Esophagus (tissue), 2 donors: ENCODE measurements around the gene MFSD6. TPM values are rescaled to one million over a fixed set of nuclear protein-coding genes. Genes with fewer than 3 reads are reported as not detected.

Source experiments
- H3K27ac ChIP-seq, 2 donors: one replicate each; pipeline ENCODE4 v1.5.1; 2013; ENCODE audit warnings: low read depth in 2 of 2, mild to moderate bottlenecking in 2 of 2, inconsistent platforms in 1 of 2, low read length in 1 of 2, moderate library complexity in 1 of 2
- H3K27me3 ChIP-seq, 2 donors: one replicate each; pipeline ENCODE4 v1.6.1; 2013; ENCODE audit warnings: low read length in 2 of 2, control low read depth in 1 of 2, mild to moderate bottlenecking in 1 of 2; ENCODE audit not compliant: insufficient read depth in 2 of 2, control insufficient read depth in 1 of 2
- H3K36me3 ChIP-seq, 2 donors: one replicate each; pipeline ENCODE4 v1.6.1; 2013; ENCODE audit warnings: low read length in 1 of 2; ENCODE audit not compliant: control insufficient read depth in 2 of 2, insufficient read depth in 2 of 2
- H3K4me1 ChIP-seq, 2 donors: one replicate each; pipeline ENCODE4 v1.6.1; 2013; ENCODE audit warnings: low read length in 1 of 2; ENCODE audit not compliant: control insufficient read depth in 2 of 2, insufficient read depth in 2 of 2
- H3K4me3 ChIP-seq, 2 donors: one replicate each; pipeline ENCODE4 v1.5.1; 2013; ENCODE audit warnings: low read length in 2 of 2, mild to moderate bottlenecking in 2 of 2, low read depth in 1 of 2, moderate library complexity in 1 of 2
- H3K9me3 ChIP-seq, 2 donors: one replicate each; pipeline ENCODE4 v1.6.1; 2013; ENCODE audit warnings: mild to moderate bottlenecking in 2 of 2, low read depth in 1 of 2, low read length in 1 of 2, moderate library complexity in 1 of 2; ENCODE audit not compliant: control insufficient read depth in 2 of 2, insufficient read depth in 1 of 2
- WGBS, 2 donors: extraction: QIAGEN DNeasy Blood & Tissue Kit; methylation state at CpG; one replicate each; pipeline ENCODE4 v1.1.7; 2013; 5-methylcytosine and 5-hydroxymethylcytosine counted together
- polyA plus RNA-seq, 2 donors: library from polyadenylated mRNA; stranded (reverse); fragments of 200-250 nt; gene quantifications; one replicate each; pipeline ENCODE4 v1.2.3, GENCODE V29; 2013
- donor health status: healthy with polysubstance abuse.
- donor health status: Bipolar disorder and iron deficiency.

The MFSD6 gene
- polyA plus RNA-seq, 2 donors, result 25.2 to 30.5 TPM

DNA sequence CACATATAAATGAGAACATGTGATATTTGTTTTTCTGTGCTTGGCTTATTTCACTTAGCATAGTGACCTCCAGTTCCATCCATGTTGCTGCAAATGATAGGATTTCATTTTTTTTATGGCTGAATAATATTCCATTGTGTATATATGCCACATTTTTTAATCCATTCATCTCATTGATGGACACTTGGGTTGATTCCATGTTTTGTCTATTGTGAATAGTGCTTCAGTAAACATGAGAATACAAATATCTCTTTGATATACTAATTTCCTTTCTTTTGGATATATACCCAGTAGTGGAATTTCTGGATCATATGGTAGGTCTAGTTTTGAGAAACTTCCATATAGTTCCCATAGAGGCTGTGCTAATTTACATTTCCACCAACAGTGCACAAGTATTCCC, 130.0 kb downstream of the MFSD6 start:
- peaks cover 0 to 4% of the 10 kb centered on the region in 2 donors for H3K9me3 ChIP-seq
- no peak overlapping the region for H3K27ac ChIP-seq
- no peaks in the 10 kb centered on the region for H3K4me1 ChIP-seq
- H3K4me3 ChIP-seq, result no peak overlapping the region
- no peaks in the 10 kb centered on the region for H3K36me3 ChIP-seq
- H3K27me3 ChIP-seq, result no peaks in the 10 kb centered on the region

DNA sequence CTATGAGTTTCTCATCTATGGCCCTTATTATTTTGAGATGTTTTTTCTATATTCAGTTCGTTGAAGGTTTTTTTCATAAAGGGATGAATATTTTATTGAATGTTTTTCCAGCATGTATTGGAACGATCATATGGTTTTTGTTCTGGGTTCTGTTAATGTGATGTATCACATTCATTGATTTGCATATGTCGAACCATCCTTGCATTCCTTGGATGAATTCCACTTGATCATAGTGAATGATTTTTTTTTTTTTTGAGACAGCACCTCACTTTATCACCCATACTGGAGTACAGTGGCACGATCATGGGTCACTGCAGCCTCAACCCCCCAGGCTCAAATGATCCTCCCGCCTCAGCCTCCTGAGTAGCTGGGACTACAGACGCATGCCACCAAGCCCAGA, 131.9 kb downstream of the MFSD6 start:
- Histone ChIP-seq H3K27me3 (no peaks in the 10 kb centered on the region), H3K4me1 (no peaks in the 10 kb centered on the region), H3K36me3 (no peaks in the 10 kb centered on the region), H3K9me3 (peaks cover 0 to 4% of the 10 kb centered on the region in 2 donors), H3K27ac (no peak overlapping the region), H3K4me3 (no peak overlapping the region)
- WGBS, 2 donors, result 96 to 98% methylated on average over 6 of the region's 6 CpGs

DNA sequence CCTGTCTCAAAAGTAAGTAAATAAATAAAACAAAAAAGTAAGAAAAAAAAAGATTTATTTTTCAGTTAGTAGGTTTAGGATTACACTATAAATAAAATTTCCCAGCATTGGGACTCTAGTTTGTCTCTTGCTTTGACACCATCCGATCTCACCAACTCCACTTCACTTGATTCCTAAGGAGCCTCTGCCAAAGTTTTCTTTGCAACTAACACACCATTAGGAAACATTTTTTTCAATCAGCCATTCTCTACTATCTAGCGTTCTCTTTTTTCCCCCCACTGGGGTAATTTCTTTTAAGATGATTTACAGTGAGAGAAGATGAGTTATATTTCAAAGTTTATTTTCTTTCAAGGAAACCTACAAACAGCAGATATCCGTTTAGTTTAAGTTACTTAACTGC, 136.9 kb downstream of the MFSD6 start:
- Histone ChIP-seq H3K4me1 (no peaks in the 10 kb centered on the region), H3K27ac (no peak overlapping the region), H3K4me3 (no peak overlapping the region), H3K27me3 (no peaks in the 10 kb centered on the region), H3K9me3 (peaks cover 0 to 4% of the 10 kb centered on the region in 2 donors), H3K36me3 (no peaks in the 10 kb centered on the region)
- 60 to 64% methylated on average over 3 of the region's 3 CpGs for WGBS, 2 donors

DNA sequence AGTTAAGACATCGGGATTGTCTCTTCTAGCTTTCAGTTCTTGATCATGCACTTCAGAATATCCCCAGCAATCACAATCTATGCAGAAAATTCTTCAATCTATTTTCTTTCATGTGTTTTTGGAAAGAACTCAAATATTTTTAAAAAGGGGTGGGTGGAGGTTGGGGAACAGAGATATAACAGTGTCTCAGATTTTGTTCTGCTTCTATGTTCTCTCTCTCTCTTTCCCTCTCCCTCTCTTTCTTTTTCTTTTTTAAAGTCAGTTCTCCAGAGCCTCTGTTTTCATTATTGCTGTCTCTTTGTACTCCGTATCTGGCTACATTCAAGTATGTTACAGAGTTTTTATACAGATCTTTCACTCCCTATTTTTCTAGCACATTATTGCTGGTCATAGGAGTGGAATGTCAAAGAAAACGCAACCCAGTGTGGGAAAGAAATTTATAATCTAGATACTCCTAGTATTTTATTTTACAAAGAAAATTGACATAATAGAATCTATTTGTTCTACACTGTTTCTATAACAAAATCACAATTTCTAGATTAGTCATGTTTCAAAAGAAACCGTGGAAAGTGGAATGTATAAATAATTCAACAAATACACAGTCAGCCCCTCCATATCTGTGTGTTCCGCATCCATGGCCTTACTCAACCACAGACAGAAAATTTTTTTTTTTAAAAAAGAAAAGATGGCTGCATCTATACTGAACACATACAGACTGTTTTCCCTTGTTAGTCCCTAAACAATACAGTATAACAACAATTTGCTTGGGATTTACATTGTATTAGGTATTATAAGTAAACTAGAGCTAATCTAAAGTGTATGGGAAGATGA, 137.6 kb downstream of the MFSD6 start:
- Histone ChIP-seq H3K27me3 (no peaks in the 10 kb centered on the region), H3K4me1 (no peaks in the 10 kb centered on the region), H3K9me3 (no peaks in the 10 kb centered on the region), H3K4me3 (no peak overlapping the region), H3K36me3 (no peaks in the 10 kb centered on the region), H3K27ac (no peak overlapping the region)
- 66 to 73% methylated on average over 5 of the region's 5 CpGs for WGBS, 2 donors

DNA sequence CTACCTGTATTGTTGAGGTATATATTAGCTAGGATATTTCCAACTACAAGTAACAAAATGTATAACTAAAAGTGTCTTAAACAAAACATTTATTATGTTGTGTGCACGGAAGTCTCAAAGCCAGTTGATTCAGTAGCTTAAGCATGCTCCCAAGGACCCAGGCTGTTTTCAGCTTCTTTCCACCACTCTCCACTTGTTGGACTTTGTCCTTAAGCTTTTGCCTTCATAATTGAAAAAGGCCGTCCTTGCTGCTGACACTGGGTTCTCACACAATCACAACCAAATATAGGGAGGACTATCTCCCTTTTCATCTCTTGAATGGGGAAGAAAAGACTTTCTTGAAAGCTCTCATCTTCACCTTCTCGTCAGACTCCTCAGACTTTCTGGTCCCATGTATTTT, 138.6 kb downstream of the MFSD6 start:
- no peaks in the 10 kb centered on the region for H3K4me1 ChIP-seq
- H3K9me3 ChIP-seq, result no peaks in the 10 kb centered on the region
- peaks cover 0 to under 1% of the 10 kb centered on the region in 2 donors for H3K36me3 ChIP-seq
- H3K27ac ChIP-seq, result no peak overlapping the region
- whole genome bisulfite sequencing, 2 donors, result 74 to 91% methylated on average over 3 of the region's 3 CpGs
- H3K27me3 ChIP-seq, result no peaks in the 10 kb centered on the region
- H3K4me3 ChIP-seq, result no peak overlapping the region

DNA sequence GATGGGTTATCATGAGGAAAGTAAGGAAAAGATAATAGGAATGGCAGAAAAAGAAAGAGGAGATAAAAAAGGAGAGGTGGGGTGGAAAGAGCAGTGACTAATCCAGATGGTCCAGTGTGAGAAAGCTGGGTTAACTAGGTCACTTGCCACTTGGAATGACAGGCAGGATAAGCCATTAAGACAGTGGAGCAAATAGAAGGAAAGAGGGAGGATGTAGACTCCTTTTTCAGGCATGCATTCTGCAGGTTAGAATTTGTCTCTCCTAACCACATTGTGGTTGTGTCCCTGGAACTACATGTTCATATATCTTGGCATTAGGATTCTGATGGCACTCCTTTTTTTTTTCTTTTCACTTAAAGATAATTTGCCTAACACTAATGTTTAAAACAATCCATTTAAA, 139.7 kb downstream of the MFSD6 start:
- no peak overlapping the region for H3K4me3 ChIP-seq
- no peaks in the 10 kb centered on the region for H3K9me3 ChIP-seq
- H3K27me3 ChIP-seq, result no peaks in the 10 kb centered on the region
- peaks cover 0 to 2% of the 10 kb centered on the region in 2 donors for H3K36me3 ChIP-seq
- no peaks in the 10 kb centered on the region for H3K4me1 ChIP-seq
- H3K27ac ChIP-seq, result no peak overlapping the region

DNA sequence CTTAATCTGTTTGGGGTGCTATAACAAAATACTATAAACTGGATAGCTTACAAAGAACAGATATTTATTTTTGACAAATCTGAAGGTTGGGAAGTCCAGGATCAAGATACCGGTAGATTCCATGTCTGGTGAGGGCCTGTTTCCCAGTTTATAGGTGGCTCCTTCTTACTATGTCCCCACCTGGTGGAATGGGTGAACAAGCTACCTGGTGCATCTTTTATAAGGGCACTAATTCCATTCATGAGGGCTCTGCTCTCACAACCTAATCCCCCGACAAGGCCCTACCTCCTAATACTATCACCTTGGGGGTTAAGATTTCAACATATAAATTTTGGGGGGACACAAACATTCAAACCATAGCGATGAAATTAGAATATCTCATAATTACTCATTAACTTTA, 142.0 kb downstream of the MFSD6 start:
- no peaks in the 10 kb centered on the region for H3K9me3 ChIP-seq
- no peak overlapping the region for H3K27ac ChIP-seq
- no peaks in the 10 kb centered on the region for H3K4me1 ChIP-seq
- 97 to 98% methylated on average over 3 of the region's 3 CpGs for WGBS, 2 donors
- H3K36me3 ChIP-seq, result peaks cover 0 to 2% of the 10 kb centered on the region in 2 donors
- no peak overlapping the region for H3K4me3 ChIP-seq
- no peaks in the 10 kb centered on the region for H3K27me3 ChIP-seq

Other genes with a start within 250 kb of the MFSD6 start
- gene HIBCH, start 88.5 kb upstream of the MFSD6 start, polyA plus RNA-seq, result 10 to 100 TPM; 17.5 to 32.4 TPM
- gene INPP1, start 64.8 kb upstream of the MFSD6 start, polyA plus RNA-seq, result 10 to 100 TPM; 51.8 to 79.2 TPM
- gene NEMP2, start 126.4 kb downstream of the MFSD6 start, polyA plus RNA-seq, result 1 to 10 TPM in 1 of 2 donors, under 1 TPM in 1; 0.61 to 1.4 TPM
- 10 to 100 TPM; 16.8 to 25.4 TPM for gene NAB1, start 240.7 kb downstream of the MFSD6 start, polyA plus RNA-seq